Measurements from ENCODE around the gene RUFY3.

GRCh38 chr4:70844180-70844579 is 122.4 kb downstream of the RUFY3 start:
- TF ChIP-seq CTCF (IDR thresholded peaks at IDR 0.05) (no peak), POLR2A (IDR thresholded peaks at IDR 0.05) (no peak)
